Measurements from ENCODE around the gene MRPL14. TPM values are rescaled to one million over a fixed set of nuclear protein-coding genes. Genes with fewer than 3 reads are reported as not detected.
A peak's percentile ranks its signal among the peaks of the same experiment; 100 is the strongest.

Gene MRPL14
- total and polyA plus RNA-seq, 9 of the 15 experiments (the other 6 are each of a cell fraction or from before 2014, with no cell fraction given) = 126 to 424 (median 165) TPM

GRCh38 chr6:44064089-44064947, 62.9 kb downstream of the MRPL14 start (continued):
- TF ChIP-seq ZNF668 (CRISPR knock-in tag; IDR thresholded peaks at IDR 0.05) (no peak), DLX4 (CRISPR knock-in tag; IDR thresholded peaks at IDR 0.05) (no peak), KLF10 (CRISPR knock-in tag; IDR thresholded peaks at IDR 0.05) (no peak), NR2C1 (IDR thresholded peaks at IDR 0.05) (no peak), NR2C1 (tag; IDR thresholded peaks at IDR 0.05) (peak; percentile 13; the same call in 1 of the 2 replicates), HEY1 (CRISPR knock-in tag; IDR thresholded peaks at IDR 0.05; ENCODE audit: borderline replicate concordance) (no peak), NFYB (IDR thresholded peaks at IDR 0.05; ENCODE audit: extremely low read depth, insufficient read length) (no peak), ARID3B (CRISPR knock-in tag; IDR thresholded peaks at IDR 0.05; ENCODE audit: borderline replicate concordance) (peak; percentile 88), POU5F1 (IDR thresholded peaks at IDR 0.05; ENCODE audit: borderline replicate concordance, low read depth, low read length, partially characterized antibody) (no peak), CEBPZ (IDR thresholded peaks at IDR 0.05; ENCODE audit: borderline replicate concordance, low read depth, low read length) (no peak), PHF21A (IDR thresholded peaks at IDR 0.05; ENCODE audit: borderline replicate concordance, low read depth) (0 out of 2 replicates have a peak, but pooled peaks have one; percentile 9), MAZ (CRISPR knock-in tag; conservative IDR thresholded peaks at IDR 0.05 in 1 of 2, IDR thresholded peaks at IDR 0.05 in 1 of 2) (peak; percentile 84 to 88), KLF1 (tag; IDR thresholded peaks at IDR 0.05) (no peak; the same call in 1 of the 2 replicates), ATF2 (CRISPR knock-in tag; IDR thresholded peaks at IDR 0.05) (no peak)

Measured in K562 (cell line).